B cell (primary cell): ENCODE measurements around the gene SKAP1.

Experiments
- CTCF ChIP-seq: fragments of 200-600 bp; IDR thresholded peaks from one replicate; pipeline ENCODE4 v1.8.0; 2022; ENCODE audit warnings: antibody characterized with exemption, mild to moderate bottlenecking
- EZH2 ChIP-seq: IDR thresholded peaks from 2 replicates; pipeline ENCODE4 v1.6.1; 2012; ENCODE audit warnings: borderline replicate concordance, low read depth, mild to moderate bottlenecking, moderate library complexity, low read length; ENCODE audit not compliant: insufficient read depth, poor library complexity, severe bottlenecking

DNA sequence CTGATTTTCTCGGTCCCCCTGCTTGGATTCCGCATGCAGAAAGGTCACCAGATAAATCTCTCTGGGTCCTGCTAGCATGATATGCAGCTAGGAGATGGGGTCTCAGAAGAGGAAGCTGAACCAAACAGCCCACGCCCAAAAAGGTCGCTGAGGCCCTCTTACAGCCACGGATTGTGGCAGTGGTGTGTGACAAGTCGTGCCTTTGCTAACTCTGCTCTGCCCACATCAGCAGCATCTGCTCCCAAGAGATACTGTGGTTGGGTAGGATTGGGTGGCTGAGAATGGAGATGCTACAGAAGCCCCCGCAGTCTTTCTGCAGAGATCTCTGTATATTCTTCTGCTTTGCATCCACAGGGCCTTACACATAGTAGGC is 15.2 kb upstream of the SKAP1 start:
- TF ChIP-seq CTCF (no peak), EZH2 (no peak)
